Activated naive CD4-positive, alpha-beta T cell (primary cell): ENCODE data around the gene CD248.
"Not testable (repeated sequence)": the region's sequence is repeated elsewhere in the genome, so short reads cannot be mapped to it uniquely, and the experiment has no call there.

Source experiments
- DNase-seq, 4 experiments: peaks; one replicate each; lab custom pipeline; 2025; lab: John Stamatoyannopoulos, UW

CD248 gene

DNA sequence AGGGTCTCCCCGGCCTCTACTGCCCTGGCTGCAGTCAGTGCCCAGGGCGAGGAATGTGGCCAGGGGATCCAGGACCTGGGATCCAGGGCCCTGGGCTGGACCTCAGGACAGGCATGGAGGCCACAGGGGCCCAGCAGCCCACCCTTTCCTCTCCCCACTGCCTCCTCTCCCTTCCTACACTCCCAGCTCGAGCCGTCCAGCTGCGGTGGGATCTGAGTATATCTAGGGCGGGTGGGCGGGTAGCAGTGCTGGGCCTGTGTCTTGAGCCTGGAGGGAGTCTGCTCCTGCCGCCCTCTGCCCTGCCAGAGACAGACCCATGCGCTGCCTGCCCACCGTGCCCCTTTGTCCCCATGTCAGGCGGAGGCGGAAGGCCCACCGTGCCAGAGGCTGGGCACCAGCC is 40.2 kb downstream of the CD248 start:
- not testable (repeated sequence) for DNase-seq

DNA sequence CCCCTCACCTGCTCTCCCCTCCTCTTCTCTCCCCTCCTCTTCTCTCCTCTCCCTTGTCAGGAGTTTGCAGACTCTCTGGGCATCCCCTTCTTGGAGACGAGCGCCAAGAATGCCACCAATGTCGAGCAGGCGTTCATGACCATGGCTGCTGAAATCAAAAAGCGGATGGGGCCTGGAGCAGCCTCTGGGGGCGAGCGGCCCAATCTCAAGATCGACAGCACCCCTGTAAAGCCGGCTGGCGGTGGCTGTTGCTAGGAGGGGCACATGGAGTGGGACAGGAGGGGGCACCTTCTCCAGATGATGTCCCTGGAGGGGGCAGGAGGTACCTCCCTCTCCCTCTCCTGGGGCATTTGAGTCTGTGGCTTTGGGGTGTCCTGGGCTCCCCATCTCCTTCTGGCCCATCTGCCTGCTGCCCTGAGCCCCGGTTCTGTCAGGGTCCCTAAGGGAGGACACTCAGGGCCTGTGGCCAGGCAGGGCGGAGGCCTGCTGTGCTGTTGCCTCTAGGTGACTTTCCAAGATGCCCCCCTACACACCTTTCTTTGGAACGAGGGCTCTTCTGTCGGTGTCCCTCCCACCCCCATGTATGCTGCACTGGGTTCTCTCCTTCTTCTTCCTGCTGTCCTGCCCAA is 40.7 kb downstream of the CD248 start:
- DNase-seq, result no peak

DNA sequence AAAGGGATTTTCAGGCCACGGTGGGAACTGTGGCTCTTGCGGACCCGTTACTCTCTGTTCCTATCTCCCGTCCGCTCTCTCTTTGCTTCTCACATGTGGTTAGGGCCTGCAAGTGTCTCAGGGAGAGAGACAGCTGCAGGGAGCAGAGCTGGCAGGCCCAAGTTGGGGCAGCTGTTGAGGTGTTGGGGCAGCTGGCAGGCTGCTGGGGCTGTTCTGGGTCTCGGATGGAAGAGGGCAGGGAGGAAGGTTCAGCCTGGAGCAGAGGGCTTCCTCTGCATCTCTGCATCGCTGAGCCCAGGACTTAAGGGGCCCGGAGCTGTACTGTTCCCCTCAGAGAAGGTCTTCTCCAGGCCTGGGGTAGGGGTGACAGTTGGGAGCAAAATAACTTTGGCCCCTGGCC is 41.4 kb downstream of the CD248 start:
- no peak for DNase-seq

DNA sequence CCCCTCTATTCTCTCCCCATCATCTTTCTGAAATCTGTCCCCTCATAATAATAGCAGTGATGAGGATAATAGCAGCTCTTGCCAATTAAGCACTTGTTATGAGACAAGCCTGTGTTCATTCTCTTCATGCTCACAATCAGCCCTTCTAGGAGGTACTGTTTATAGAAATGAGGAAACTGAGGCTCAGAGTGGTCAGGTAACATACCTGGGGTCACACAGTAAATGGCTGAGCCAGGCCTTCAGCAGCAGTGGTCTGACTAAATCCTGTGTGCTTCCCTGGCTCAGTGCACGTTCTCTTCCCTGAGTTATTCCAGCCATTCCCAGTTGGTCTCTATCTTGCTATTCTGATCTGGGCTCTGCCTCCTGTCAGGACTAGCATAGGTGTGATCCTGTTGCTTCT is 42.6 kb downstream of the CD248 start:
- DNase-seq, result no peak

DNA sequence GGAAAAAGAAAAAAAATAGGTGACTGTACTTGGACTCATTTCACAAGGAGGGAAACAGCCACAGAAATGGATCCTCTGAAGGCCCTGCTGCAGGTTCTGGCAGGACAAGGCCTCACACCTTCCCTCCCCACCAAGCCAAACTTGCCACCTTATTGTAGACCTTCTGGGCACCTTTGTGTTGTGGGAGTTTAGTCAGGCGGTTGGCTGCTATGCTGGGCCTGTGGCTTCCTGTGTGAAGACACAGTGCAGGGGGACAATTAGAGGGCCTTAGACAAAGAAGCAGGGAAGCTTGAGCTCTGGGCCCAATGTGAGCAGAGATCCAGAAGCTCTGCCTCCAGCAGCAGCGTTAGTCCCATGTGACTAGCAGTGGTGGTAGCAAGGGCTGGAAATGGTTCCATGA is 44.2 kb downstream of the CD248 start:
- no peak for DNase-seq

DNA sequence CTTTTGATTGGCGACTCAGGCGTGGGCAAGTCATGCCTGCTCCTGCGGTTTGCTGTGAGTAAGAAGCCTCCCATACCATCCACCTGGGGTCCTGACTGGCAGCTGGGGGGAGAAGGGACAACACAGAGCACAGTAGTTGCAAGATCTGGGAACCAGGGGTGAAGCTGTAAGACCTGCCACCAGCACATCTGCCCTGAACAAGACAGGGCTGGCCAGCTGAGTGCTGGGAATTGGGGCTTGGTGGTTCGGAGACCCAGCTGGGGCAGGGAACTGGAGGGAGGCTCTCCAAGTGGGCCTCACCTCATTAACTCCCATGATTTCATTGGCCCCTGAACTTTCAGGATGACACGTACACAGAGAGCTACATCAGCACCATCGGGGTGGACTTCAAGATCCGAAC is 45.0 kb downstream of the CD248 start:
- no peak for DNase-seq

DNA sequence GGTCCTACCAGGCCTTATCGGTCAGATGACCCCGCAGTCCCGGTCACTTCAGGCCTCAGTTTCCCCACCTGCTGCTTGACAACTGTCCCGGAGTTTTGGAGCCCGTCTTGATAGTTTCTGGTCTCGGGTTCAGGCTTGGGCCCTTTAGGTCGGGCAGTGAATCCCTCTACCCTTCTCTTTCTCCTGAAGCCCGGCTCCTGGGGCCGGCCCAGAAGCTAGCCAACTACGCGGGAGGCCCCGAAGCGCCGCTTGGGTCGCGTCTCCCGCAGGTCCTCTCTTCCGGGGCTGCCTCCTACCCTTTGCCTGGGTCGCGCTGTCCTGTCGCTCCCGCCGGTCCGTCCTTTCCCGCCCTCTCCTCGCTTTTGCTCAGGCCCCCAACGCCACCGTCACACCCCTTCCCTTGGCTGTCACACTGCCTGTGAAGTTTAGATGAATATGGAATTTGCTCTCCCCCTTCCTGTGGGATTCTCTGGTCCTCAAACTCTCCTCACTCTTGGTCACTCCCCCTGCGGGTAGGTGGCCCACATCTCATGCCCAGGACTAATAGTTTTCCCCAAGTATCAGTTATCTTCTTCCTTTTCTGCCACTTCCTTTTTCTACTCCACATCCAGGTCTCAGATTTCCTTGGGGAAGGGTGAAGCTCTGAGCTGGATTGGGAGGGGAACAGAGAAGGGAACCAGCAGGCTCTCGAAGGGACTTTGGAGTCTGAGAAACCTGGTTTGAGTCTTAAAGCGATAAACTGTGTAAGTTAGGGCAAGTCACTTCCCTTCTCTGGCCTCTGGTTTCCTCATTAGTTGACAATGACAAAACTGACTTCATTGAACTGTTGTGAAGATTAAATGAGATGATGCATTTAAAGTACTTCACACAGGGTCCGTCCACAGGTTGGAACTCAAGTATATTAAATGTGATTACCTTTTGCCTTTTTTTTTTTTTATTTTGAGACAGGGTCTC is 47.6 kb downstream of the CD248 start:
- DNase-seq, result no peak

DNA sequence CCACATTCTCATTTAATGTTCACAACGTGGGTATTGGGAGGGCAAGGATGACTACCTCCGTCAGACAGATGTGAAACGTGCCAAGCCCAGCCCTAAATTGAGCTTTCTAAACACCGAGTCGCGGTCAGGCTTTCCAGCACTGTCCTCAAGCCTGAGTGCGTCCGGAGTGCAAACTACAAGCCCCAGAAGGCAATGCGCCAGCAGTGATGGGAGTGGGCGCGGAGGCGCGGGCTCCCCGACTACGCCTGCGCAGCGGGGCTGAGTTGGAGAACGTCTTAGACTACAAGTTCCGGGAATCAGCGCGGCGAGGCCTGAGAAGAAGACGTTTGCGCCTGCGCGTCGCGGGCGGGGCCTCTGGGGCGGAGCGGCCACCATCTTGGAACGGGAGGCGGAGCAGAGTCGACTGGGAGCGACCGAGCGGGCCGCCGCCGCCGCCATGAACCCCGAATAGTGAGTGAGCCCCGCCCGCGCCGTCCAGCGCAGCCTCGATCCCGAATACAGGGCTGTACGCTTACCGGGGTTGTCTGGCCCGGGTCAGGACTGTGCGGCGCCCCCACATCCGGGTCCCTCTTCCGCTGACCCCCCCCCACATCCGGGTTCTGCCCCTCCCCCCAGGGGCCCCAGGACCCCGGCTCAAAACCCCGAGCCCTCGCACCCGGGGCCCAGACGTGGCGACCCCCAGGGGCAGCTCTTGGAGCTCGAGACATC is 48.4 kb downstream of the CD248 start, which contains the start of gene RAB1B:
TSS of gene RAB1B (plus strand) at position 396 of the 708 bp plus-strand sequence. CDS start at position 437, 41 bp downstream.
- peak; percentile 99 for DNase-seq

DNA sequence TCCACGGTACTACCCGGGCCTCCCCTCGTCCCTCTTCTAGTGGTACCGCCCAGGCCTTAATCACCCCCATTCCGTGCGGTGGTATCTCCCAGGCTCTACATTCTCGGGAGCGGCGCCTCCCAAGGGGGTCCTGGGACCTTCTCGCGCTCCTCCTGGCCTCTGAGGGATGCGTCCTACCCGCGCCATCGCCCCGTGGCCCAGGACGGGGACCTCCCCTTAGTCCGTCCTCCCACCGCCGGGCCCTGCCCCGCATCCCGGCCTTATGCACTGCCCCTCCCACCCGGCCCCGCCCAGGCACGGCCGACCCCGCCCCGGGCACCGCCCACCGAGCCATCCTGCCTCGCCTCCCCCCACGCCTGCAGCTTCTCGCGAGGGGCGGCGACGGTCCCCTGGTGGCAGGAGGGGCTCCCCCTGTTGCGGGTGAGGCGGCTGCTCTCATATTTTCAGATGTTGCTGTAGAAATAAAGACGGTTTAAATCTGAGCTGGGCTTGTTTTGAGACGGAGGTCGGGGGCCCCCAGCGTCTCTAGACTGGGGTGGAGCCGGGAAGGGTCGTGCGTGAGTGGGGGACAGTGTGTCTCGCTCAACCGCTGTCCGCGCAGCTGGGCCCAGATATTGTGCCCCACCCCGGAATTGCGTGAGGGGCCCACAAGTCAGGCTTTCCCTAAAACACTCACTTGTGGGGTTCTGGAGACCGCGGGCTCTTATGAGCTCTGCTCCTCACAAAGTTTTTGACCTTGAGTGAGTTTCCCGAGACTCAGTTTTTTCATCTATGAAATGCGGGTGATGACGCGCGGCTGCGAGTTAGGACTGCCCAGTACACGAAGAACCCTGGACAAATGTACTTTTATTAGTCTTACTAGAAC is 49.2 kb downstream of the CD248 start:
- peak; percentile 55 to 84 (median 76) for DNase-seq

DNA sequence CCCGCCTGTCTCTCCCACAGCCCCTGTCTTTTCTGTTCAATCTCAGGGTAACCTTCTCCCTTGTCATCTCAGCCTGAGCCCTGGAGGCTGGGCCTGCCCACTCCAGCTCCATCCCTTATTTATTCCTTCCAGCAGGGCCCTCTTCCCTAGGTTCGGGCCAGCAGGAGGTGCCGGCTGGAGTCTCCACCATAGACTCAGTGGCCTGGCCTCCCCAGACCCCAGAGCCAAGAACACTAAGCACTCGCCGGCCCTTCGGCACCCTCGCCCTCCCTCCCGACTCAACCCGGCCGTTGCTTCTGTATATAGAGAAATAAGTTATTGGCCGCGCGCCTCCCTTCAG is 49.8 kb downstream of the CD248 start:
- DNase-seq, result no peak

DNA sequence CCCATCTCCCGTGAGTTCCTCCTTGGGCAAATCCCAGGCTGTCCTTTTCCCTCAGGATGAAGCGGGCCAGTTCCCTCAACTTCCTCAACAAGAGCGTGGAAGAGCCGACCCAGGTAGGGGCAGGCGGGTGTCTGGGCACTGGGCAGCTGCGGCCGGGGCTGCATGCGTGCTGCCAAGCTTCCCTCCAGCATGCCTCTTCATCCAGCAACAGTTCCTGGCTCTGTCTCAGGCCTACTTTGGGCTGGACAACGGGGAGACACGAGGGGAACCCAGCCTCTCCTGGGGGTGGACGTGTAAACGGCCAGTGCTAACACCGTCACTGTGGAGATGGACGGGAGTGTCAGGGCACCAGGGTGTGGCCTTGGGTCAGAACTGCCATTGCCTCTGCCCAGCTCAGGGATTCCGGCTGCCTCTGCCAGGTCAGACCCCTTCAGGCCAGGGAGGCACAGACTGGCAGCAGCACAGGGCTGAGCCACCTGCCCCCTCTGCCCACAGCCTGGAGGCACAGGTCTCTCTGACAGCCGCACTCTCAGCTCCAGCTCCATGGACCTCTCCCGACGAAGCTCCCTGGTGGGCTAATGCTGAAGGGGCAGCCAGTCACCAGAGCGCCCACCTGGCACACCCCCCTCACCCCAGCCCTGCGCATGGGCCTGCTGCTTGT is 50.3 kb downstream of the CD248 start:
- DNase-seq, result no peak

DNA sequence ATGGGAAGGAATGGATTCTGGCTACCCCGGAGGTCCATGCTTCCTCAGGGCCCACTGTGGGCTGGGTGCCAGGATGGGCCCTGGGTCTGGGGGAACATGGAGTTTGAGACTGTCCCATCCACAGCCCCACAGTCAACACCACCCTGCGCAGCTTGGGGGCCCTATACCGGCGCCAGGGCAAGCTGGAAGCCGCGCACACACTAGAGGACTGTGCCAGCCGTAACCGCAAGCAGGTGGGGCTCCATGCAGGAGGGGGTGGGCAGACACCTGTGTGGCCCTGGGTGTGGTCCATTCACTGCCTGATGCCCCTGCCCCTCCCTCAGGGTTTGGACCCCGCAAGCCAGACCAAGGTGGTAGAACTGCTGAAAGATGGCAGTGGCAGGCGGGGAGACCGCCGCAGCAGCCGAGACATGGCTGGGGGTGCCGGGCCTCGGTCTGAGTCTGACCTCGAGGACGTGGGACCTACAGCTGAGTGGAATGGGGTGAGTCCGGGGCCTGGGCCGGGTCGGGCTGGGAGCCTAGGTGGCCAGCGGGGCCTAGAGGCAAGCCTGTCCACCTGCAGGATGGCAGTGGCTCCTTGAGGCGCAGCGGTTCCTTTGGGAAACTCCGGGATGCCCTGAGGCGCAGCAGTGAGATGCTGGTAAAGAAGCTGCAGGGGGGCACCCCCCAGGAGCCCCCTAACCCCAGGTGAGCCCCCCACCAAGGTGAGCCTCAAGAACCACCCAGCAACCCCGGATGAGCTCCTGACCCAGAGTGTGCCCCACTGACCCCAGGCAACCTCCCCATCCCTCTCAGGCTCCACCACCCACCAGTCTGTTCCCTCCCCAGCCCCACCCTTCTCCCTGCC is 51.1 kb downstream of the CD248 start:
- no peak for DNase-seq

DNA sequence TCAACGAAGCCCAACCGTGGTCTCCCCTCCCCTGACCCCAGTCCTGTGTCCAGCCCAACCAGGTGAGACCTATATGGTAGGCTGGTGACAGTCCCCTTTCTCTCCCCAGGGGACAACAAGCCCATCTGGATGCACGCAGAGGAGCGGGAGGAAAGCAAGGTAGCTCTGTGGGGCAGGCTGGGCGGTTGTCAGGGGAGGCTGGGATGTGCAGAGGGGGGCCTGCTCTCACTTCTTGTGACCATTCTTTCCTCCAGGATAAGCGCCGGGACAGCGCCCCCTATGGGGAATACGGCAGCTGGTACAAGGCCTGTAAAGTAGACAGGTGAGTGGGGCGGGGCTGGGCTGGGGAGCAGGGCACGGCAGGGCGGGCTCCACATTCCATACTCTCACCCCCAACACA is 51.9 kb downstream of the CD248 start:
- peak in 2 of 4 experiments; percentile 13 to 25 for DNase-seq
